ENCODE measurements around the gene PID1.

DNA sequence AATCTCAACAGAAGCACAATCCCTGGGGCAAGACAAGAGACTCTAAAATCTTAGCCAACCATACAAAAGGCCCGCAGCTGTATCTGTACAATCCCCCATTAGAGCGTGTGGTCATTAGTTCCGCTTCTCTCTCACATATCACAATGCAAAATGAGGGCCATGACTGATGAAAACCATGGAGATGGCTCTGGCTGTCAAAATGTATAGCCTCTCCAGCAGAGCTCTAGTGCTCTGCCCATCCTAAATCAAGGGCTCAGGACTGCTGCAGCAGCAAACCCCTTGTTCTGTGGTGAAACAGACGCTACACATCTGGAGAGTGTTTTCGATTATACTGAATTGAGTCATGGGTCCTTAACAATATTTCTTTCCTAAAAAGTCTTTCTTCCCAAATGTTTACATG is 221.0 kb downstream of the PID1 start:
- TF ChIP-seq, protein P1, sequence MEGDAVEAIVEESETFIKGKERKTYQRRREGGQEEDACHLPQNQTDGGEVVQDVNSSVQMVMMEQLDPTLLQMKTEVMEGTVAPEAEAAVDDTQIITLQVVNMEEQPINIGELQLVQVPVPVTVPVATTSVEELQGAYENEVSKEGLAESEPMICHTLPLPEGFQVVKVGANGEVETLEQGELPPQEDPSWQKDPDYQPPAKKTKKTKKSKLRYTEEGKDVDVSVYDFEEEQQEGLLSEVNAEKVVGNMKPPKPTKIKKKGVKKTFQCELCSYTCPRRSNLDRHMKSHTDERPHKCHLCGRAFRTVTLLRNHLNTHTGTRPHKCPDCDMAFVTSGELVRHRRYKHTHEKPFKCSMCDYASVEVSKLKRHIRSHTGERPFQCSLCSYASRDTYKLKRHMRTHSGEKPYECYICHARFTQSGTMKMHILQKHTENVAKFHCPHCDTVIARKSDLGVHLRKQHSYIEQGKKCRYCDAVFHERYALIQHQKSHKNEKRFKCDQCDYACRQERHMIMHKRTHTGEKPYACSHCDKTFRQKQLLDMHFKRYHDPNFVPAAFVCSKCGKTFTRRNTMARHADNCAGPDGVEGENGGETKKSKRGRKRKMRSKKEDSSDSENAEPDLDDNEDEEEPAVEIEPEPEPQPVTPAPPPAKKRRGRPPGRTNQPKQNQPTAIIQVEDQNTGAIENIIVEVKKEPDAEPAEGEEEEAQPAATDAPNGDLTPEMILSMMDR (IDR thresholded peaks at IDR 0.05; ENCODE audit: low read depth, low read length), result no peak
- no peak for TF ChIP-seq MYC (IDR thresholded peaks at IDR 0.05; ENCODE audit: low read depth, low read length)
- TF ChIP-seq POLR2A (IDR thresholded peaks at IDR 0.05; ENCODE audit: extremely low read depth, insufficient read length), result no peak

All from NB4 (cell line).